Measurements from ENCODE around the gene ANKH. TPM values are rescaled to one million over a fixed set of nuclear protein-coding genes. Genes with fewer than 3 reads are reported as not detected.

The ANKH gene
- polyA plus RNA-seq, 3 donors, result 2.4 to 6.3 (median 3.1) TPM

GRCh38 chr5:14813747-14814146 lies 57.8 kb downstream of the ANKH start:
- Mint-ChIP-seq H3K27me3 (ENCODE audit: low read depth in 3 of 3) (peaks cover 0 to 2% (median 0%) of the 10 kb centered on the region in 3 donors), H3K4me3 (no peak overlapping the region), H3K9me3 (no peaks in the 10 kb centered on the region), H3K36me3 (no peaks in the 10 kb centered on the region), H3K4me1 (peaks cover 34% of the 10 kb centered on the region), H3K27ac (no peak overlapping the region)
- no peaks in the 10 kb centered on the region for H4K20me1 ChIP-seq (ENCODE audit: insufficient read depth, low read length)
- no peak for DNase-seq
- H3K27me3 ChIP-seq (ENCODE audit: control insufficient read depth in 2 of 2, insufficient read depth in 2 of 2, low read length in 2 of 2), result no peaks in the 10 kb centered on the region
- H3K79me2 ChIP-seq (ENCODE audit: insufficient read depth, low read length), result no peaks in the 10 kb centered on the region
- no peak overlapping the region for H3K9ac ChIP-seq (ENCODE audit: insufficient read depth, low read length, poor library complexity, severe bottlenecking)
- intact Hi-C loops (cut with micrococcal nuclease), result loop anchor here in 1 of 2 donors (5.0 kb wide), 1 partner anchor 189 kb away; no protein-coding TSS in a partner anchor
- no peaks in the 10 kb centered on the region for H3K9me3 ChIP-seq (replicated peaks in 1 of 2; ENCODE audit: control insufficient read depth in 1 of 2, insufficient read depth in 1 of 2, low read length in 2 of 2)
- WGBS (ENCODE audit: insufficient coverage), result 80% methylated on average over 3 of the region's 3 CpGs
- H3K4me3 ChIP-seq (replicated peaks in 1 of 3; ENCODE audit: low read depth in 2 of 3, low read length in 3 of 3), result no peak overlapping the region
- no peak overlapping the region for H2AFZ ChIP-seq (ENCODE audit: insufficient read depth, low read depth, low read length, poor library complexity, severe bottlenecking)
- no peaks in the 10 kb centered on the region for H3K36me3 ChIP-seq (replicated peaks in 1 of 2; ENCODE audit: control insufficient read depth in 1 of 2, insufficient read depth in 2 of 2, low read length in 2 of 2)
- TF ChIP-seq CTCF (IDR thresholded peaks at IDR 0.05), result no peak
- peaks cover 22 to 26% of the 10 kb centered on the region in 2 donors for H3K4me1 ChIP-seq (ENCODE audit: control insufficient read depth in 1 of 2, insufficient read depth in 2 of 2, low read length in 2 of 2)
- H3K27ac ChIP-seq (ENCODE audit: low read depth in 1 of 2, low read length in 2 of 2), result no peak overlapping the region
- no peak overlapping the region for H3K4me2 ChIP-seq (replicated peaks; ENCODE audit: extremely low read depth, low read length, poor library complexity, severe bottlenecking)

- no peaks in the 10 kb centered on the region for H3K9me3 Mint-ChIP-seq
- no peak overlapping the region for H3K4me2 ChIP-seq (replicated peaks; ENCODE audit: extremely low read depth, low read length, poor library complexity, severe bottlenecking)
- intact Hi-C loops (cut with micrococcal nuclease), result loop anchor here in 1 of 2 donors (5.0 kb wide), 1 partner anchor 190 kb away; no protein-coding TSS in a partner anchor
- H3K27ac ChIP-seq (ENCODE audit: low read depth in 1 of 2, low read length in 2 of 2), result no peak overlapping the region
- no peak overlapping the region for H3K9ac ChIP-seq (ENCODE audit: insufficient read depth, low read length, poor library complexity, severe bottlenecking)
- no peak overlapping the region for H2AFZ ChIP-seq (ENCODE audit: insufficient read depth, low read depth, low read length, poor library complexity, severe bottlenecking)
- peaks cover 22 to 26% of the 10 kb centered on the region in 2 donors for H3K4me1 ChIP-seq (ENCODE audit: control insufficient read depth in 1 of 2, insufficient read depth in 2 of 2, low read length in 2 of 2)
- no peaks in the 10 kb centered on the region for H3K36me3 Mint-ChIP-seq
- TF ChIP-seq CTCF (IDR thresholded peaks at IDR 0.05), result no peak
- H3K27me3 ChIP-seq (ENCODE audit: control insufficient read depth in 2 of 2, insufficient read depth in 2 of 2, low read length in 2 of 2), result no peaks in the 10 kb centered on the region
- H3K27me3 Mint-ChIP-seq (ENCODE audit: low read depth in 3 of 3), result peaks cover 0 to 2% (median 0%) of the 10 kb centered on the region in 3 donors
- H3K4me1 Mint-ChIP-seq, result peaks cover 34% of the 10 kb centered on the region
- H3K36me3 ChIP-seq (replicated peaks in 1 of 2; ENCODE audit: control insufficient read depth in 1 of 2, insufficient read depth in 2 of 2, low read length in 2 of 2), result no peaks in the 10 kb centered on the region
- H3K4me3 Mint-ChIP-seq, result no peak overlapping the region
- 43% methylated on average over 1 of the region's 5 CpGs for WGBS (ENCODE audit: insufficient coverage)
- no peaks in the 10 kb centered on the region for H4K20me1 ChIP-seq (ENCODE audit: insufficient read depth, low read length)
- no peak overlapping the region for H3K4me3 ChIP-seq (replicated peaks in 1 of 3; ENCODE audit: low read depth in 2 of 3, low read length in 3 of 3)
- no peak overlapping the region for H3K27ac Mint-ChIP-seq
- DNase-seq, result no peak
- H3K9me3 ChIP-seq (replicated peaks in 1 of 2; ENCODE audit: control insufficient read depth in 1 of 2, insufficient read depth in 1 of 2, low read length in 2 of 2), result no peaks in the 10 kb centered on the region
- H3K79me2 ChIP-seq (ENCODE audit: insufficient read depth, low read length), result no peaks in the 10 kb centered on the region
Observed at GRCh38 chr5:14812166-14812565, 59.4 kb downstream of the ANKH start.
